Mesodermal cell (in vitro differentiated cells): ENCODE results near the gene MTCL3.
A peak's percentile ranks its signal among the peaks of the same experiment; 100 is the strongest.

ENCODE experiments used
- H3K27ac ChIP-seq: 2 replicates; pipeline ENCODE4 v1.7.0; 2013; ENCODE audit warnings: mild to moderate bottlenecking, low read depth, low read length, moderate library complexity; ENCODE audit not compliant: severe bottlenecking
- H3K36me3 ChIP-seq: 2 replicates; pipeline ENCODE4 v1.7.1; 2013; ENCODE audit warnings: mild to moderate bottlenecking, low read length, moderate library complexity; ENCODE audit not compliant: control insufficient read depth, insufficient read depth
- H3K4me1 ChIP-seq: one replicate; pipeline ENCODE4 v1.7.1; 2013; ENCODE audit warnings: mild to moderate bottlenecking, low read length; ENCODE audit not compliant: insufficient read depth, control insufficient read depth, poor library complexity, severe bottlenecking
- H3K4me3 ChIP-seq: 2 replicates; pipeline ENCODE4 v1.7.0; 2013; ENCODE audit warnings: low read length, control low read depth, mild to moderate bottlenecking; ENCODE audit not compliant: insufficient read depth, poor library complexity, severe bottlenecking; ENCODE audit errors: extremely low read depth
- H3K9me3 ChIP-seq: 2 replicates; pipeline ENCODE4 v1.7.1; 2013; ENCODE audit warnings: mild to moderate bottlenecking, low read length, moderate library complexity; ENCODE audit not compliant: control insufficient read depth
- WGBS, 2 experiments: methylation state at CpG; one replicate each; pipeline ENCODE4 v1.1.5; 2013; ENCODE audit warnings: missing lambda C conversion rate in 2 of 2; ENCODE audit not compliant: insufficient coverage in 2 of 2; 5-methylcytosine and 5-hydroxymethylcytosine counted together

MTCL3 gene

GRCh38 chr6:127538750-127539264, 19.7 kb upstream of the MTCL3 start:
- Histone ChIP-seq H3K9me3 (no peaks in the 10 kb centered on the region), H3K27ac (no peak overlapping the region), H3K4me3 (no peak overlapping the region), H3K4me1 (no peaks in the 10 kb centered on the region), H3K36me3 (no peaks in the 10 kb centered on the region)
- WGBS, 2 experiments: 69 to 80% methylated on average over 1 to 2 of the region's 2 CpGs

GRCh38 chr6:127533736-127534135, 14.6 kb upstream of the MTCL3 start:
- Histone ChIP-seq H3K36me3 (no peaks in the 10 kb centered on the region), H3K9me3 (no peaks in the 10 kb centered on the region), H3K4me1 (no peaks in the 10 kb centered on the region), H3K4me3 (no peak overlapping the region), H3K27ac (no peak overlapping the region)
- no CpG with 5 or more reads among the region's 3 CpGs for WGBS, 2 experiments

DNA sequence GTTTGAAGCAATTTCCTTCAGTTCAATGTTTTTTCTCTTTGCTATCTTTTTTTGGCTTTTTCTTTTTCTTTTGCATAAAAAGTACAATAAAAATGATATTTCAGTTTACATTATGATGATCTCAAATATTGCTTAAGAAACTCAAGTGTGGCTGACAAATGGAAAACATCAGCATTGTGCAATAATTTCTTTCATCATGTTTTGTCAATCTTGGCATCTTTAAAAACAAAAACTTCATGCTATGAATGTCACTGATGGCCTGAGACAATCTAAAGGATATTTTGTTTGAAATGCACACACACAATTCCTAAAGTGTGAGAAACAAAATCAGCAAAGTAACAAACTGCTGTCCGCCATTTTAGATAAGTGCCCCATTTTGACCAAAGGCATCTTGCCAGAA, 13.9 kb upstream of the MTCL3 start:
- H3K36me3 ChIP-seq: no peaks in the 10 kb centered on the region
- no peaks in the 10 kb centered on the region for H3K4me1 ChIP-seq
- WGBS, 2 experiments: 86 to 100% methylated on average over 1 of the region's 1 CpG
- H3K27ac ChIP-seq: no peak overlapping the region
- H3K4me3 ChIP-seq: no peak overlapping the region
- H3K9me3 ChIP-seq: no peaks in the 10 kb centered on the region

DNA sequence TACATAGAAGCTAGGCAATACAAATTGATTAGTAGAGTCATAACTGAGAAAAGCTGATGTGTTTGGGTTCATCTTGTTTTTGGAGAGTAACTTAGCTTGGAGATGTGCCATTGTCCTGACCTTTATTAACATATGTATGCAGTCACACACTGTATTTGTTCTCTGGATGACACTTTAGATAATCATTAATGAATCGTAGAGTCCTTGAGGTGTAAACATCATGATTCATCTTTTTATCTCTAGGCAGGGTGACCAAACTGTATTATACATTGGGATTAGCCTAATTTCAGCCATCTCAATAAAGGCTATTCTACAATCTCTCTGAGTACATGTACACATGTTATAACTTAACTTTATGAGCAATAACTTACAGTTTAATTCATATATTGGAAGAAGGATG, 3.6 kb upstream of the MTCL3 start:
- peaks cover 7% of the 10 kb centered on the region for H3K4me1 ChIP-seq
- 100% methylated on average over 1 of the region's 1 CpG; no CpG with 5 or more reads in 1 of the 2 experiments for WGBS, 2 experiments
- H3K36me3 ChIP-seq: no peaks in the 10 kb centered on the region
- H3K9me3 ChIP-seq: no peaks in the 10 kb centered on the region
- no peak overlapping the region for H3K27ac ChIP-seq
- no peak overlapping the region for H3K4me3 ChIP-seq

GRCh38 chr6:127520066-127520465, 931 bp upstream of the MTCL3 start:
- no peak overlapping the region for H3K4me3 ChIP-seq
- no peaks in the 10 kb centered on the region for H3K36me3 ChIP-seq
- H3K27ac ChIP-seq: no peak overlapping the region
- no peaks in the 10 kb centered on the region for H3K9me3 ChIP-seq
- WGBS, 2 experiments: no CpG with 5 or more reads among the region's 2 CpGs
- peaks cover 11% of the 10 kb centered on the region for H3K4me1 ChIP-seq

GRCh38 chr6:127519469-127519785, 292 bp upstream of the MTCL3 start:
- peak overlapping the region; percentile 51 for H3K4me3 ChIP-seq
- H3K4me1 ChIP-seq: peaks cover 11% of the 10 kb centered on the region
- H3K9me3 ChIP-seq: no peaks in the 10 kb centered on the region
- WGBS, 2 experiments: 0% methylated on average over 4 to 5 of the region's 10 CpGs
- peak overlapping the region; percentile 92 for H3K27ac ChIP-seq
- H3K36me3 ChIP-seq: peaks cover under 1% of the 10 kb centered on the region

DNA sequence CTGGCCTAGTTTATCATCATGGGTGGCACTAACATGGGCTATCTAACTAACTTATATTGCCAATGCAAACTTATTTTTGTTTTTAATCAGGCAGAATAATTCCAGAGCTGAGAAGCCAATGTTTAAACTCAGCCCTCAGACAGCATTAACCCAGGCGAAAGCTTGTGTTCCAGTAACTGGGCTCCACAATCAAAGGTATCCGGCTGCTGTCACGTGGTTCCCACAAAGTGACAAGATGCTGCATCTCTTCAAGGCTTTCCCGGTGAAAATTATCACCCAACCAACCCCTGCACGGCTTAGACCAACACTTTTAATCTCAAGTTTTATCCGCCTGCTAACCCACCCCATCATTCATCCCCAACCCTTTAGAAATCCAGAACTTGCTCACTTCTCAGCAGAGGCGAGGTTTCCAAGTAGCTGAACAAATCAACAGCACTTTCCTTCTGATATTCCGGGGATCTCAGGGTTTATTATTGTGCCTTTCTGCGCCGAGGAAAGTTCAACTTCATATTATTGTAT, 885 bp downstream of the MTCL3 start:
- peak overlapping the region; percentile 92 for H3K27ac ChIP-seq
- 2% methylated on average over 6 to 8 of the region's 10 CpGs for WGBS, 2 experiments
- H3K4me1 ChIP-seq: peaks cover 11% of the 10 kb centered on the region

DNA sequence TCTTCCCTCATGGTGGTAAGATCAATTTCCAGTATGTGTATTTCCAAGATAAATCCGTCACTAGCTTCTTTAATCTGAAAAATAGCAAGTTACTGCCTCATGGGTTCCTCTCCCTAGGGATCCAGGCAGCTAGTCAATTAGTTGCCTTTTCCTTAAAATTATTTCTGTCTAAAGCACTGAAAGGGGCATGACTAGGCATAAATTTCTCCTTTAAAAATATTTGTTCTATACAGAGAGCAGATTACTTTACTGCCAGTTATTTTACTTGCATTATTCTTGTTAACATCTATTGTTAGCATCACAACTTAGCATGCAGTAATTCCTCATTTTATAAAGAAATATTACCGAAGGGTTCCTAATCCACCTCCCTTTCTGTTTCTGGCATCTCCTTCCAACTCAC, 1.4 kb downstream of the MTCL3 start:
- H3K36me3 ChIP-seq: peaks cover 16% of the 10 kb centered on the region
- 63 to 100% methylated on average over 1 of the region's 2 CpGs for WGBS, 2 experiments
- no peaks in the 10 kb centered on the region for H3K9me3 ChIP-seq
- H3K27ac ChIP-seq: no peak overlapping the region
- H3K4me1 ChIP-seq: peaks cover 11% of the 10 kb centered on the region
- H3K4me3 ChIP-seq: peak overlapping the region; percentile 51

More for the DNA sequence above, 885 bp downstream of the MTCL3 start:
- H3K4me3 ChIP-seq: peak overlapping the region; percentile 51
- H3K36me3 ChIP-seq: peaks cover 11% of the 10 kb centered on the region
- H3K9me3 ChIP-seq: no peaks in the 10 kb centered on the region

- 0 to 22% methylated on average over 1 of the region's 6 CpGs for WGBS, 2 experiments
- Histone ChIP-seq H3K36me3 (peaks cover 25% of the 10 kb centered on the region), H3K9me3 (no peaks in the 10 kb centered on the region), H3K4me1 (peaks cover 11% of the 10 kb centered on the region), H3K4me3 (peak overlapping the region; percentile 51), H3K27ac (peak overlapping the region; percentile 45)
Observed at GRCh38 chr6:127516662-127517273, 2.4 kb downstream of the MTCL3 start.

DNA sequence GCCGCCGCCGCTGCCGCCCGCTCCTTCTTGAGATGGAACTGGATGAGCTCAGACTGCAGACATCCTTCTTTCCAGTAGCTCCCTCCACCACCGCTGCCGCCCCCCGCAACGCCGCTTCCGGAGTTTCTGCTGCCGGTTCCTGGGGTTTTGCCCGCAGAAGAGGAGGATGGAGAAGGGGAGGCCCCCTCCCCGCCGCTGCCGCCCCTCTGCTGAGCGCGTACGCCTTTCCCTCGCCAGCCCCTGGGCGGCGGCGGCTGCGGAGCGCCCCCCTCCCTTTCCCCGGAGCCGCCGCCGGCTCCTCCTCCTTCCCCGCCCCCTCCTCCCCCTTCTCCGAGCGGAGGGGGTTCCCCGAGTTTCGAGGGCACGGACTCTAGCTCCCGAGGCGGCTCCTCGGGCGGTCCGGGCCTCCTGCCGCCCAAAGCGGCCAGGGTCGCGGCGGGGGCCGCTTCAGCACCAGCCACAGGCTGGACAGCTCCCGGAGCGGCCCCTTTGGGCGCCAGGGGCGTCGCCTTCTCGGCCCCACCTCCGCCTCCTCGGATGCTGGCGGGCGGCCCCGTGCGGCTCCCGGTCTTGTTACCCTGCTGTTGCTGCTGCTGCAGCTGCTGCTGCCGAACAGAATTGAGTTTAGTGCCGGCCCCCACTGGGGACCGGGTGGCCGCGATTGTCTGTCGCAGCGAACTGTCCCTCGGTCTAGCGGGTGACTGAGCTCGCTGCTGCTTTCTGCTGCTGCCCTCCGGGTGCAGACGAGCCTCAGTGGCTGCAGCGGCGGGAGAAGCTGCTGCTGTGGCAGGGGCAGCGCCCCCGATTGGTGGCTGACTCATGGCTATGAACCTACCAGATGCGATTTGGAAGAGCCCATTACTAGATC, 3.1 kb downstream of the MTCL3 start:
- Histone ChIP-seq H3K27ac (peak overlapping the region; percentile 45), H3K36me3 (peaks cover 32% of the 10 kb centered on the region), H3K4me1 (peaks cover 11% of the 10 kb centered on the region), H3K9me3 (no peaks in the 10 kb centered on the region), H3K4me3 (peak overlapping the region; percentile 51)
- WGBS, 2 experiments: 0 to 1% methylated on average over 34 to 41 of the region's 76 CpGs
